Right ventricle myocardium superior (tissue), 1 donor: ENCODE results near the gene NME4. TPM values are rescaled to one million over a fixed set of nuclear protein-coding genes. Genes with fewer than 3 reads are reported as not detected.
A peak's percentile ranks its signal among the peaks of the same experiment; 100 is the strongest.
"Not testable (repeated sequence)": the region's sequence is repeated elsewhere in the genome, so short reads cannot be mapped to it uniquely, and the experiment has no call there.

Experiments
- ATAC-seq: fragments of 200-7000 bp; cut with Tn5 transposase; one replicate; pipeline ENCODE4 v1.9.1; 2020; ENCODE audit warnings: mild to moderate bottlenecking; ENCODE audit not compliant: poor library complexity
- DNase-seq: peaks from one replicate; pipeline ENCODE4 v3.0.0-alpha.2; 2020
- intact Hi-C: fragments of 100-400 bp; cut with DNase I; formaldehyde crosslinking; loops from one replicate; pipeline ENCODE4 v1.11.2; 2022
- total RNA-seq: library from RNA; stranded (reverse); fragmentation: NEBNext Ultra II Directional; extraction: Animal tissue kit (Norgen Biotek cat#: 25700); gene quantifications from one replicate; pipeline ENCODE4 v1.2.1, GENCODE V29; 2021
- donor health status: DM: no; HTN: yes; CAD: no; lungs with severe emphysema.

Gene NME4
- total RNA-seq, 1 donor from 2014 or later, result 81.6 TPM

DNA sequence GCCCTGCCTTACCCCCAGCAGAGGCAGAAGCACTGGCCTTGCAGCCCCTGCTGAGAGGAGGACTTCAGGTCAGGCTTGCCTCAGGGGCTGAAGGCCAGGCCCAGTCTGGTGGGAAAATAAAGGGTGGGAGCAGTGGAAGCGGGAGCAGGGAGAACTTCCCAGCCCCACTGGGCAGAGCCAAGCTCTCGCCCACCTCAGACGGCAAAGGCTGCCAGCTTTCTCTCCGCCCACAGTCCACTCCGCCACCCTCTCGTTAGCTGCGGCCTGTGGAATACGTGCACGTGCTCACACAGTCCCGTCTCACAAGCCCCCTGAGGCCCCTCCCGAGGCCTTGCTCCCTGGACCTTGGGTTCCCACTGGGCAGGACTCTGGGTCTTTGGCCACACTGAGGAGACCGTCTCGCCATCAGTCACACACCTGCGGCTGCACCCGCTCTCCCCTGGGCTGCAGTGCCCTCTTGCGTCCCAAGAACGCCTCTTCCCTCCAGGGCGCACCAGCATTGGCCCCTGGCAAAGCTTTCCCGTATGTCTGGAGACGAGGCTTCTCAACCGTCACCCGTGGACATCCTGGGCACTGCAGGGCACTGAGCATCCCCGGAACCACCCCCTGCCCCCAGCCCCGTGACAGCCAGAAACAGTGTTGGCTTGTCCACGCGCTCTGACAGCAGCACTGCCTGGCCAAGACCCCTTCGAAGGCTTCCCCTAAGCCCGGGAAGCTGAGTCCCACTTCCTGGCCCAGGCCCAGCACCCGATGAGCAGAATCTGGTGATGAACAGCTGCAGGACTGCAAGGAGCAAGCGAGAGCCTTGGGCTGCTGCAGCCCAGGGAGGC lies 34.9 kb upstream of the NME4 start:
- peak; percentile 80 for DNase-seq
- intact Hi-C loops, result loop anchor here (5.0 kb wide), 1 partner anchor 255 kb away; no protein-coding TSS in a partner anchor
- ATAC-seq, result peak; percentile 84

DNA sequence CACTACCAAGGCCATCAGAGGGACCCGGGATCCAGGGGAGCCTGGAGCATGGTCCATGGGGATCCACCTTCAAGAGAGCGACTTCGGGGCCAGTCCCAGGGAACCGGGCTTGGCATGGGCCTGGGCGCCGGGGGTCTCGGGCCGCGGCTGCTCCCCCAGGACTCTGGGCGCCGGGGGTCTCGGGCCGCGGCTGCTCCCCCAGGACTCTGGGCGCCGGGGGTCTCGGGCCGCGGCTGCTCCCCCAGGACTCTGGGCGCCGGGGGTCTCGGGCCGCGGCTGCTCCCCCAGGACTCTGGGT lies 34.3 kb upstream of the NME4 start:
- not testable (repeated sequence) for DNase-seq, ATAC-seq
- intact Hi-C loops, result loop anchor here (5.0 kb wide), 1 partner anchor 255 kb away; no protein-coding TSS in a partner anchor

DNA sequence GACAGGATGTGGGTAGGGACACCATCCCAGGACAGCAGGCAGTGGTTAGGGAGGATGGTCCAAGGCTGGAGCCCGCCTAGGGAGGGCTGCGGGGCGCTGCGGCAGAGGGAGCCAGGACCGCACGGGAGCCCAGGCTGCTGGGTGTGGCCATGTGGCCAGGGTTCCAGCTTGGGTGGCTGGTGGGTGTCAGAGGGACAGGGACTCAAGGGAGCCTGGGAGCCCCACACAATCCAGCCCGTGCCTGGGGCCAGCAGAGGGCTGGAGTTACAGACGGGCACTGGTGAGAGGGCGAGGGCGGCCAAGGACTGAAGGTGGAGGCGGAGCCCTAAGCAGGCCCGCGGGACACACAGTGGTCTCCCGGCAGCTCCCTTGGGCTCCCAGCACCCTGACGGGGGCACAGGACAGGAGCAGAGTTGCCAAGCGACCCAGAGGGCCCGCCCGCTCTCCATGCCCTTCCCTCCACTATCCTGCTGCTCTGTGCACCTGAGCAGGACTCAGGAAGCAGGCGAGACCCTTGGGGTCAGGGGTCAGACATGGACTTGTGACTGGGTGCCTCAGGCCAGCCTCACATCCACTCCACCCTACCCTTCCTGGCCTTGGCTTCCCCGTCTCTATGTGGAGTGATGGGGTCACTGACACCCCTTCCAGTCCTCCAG lies 33.8 kb upstream of the NME4 start:
- ATAC-seq (no peak), DNase-seq (no peak)
- intact Hi-C loops, result loop anchor here (5.0 kb wide), 1 partner anchor 256 kb away; no protein-coding TSS in a partner anchor

DNA sequence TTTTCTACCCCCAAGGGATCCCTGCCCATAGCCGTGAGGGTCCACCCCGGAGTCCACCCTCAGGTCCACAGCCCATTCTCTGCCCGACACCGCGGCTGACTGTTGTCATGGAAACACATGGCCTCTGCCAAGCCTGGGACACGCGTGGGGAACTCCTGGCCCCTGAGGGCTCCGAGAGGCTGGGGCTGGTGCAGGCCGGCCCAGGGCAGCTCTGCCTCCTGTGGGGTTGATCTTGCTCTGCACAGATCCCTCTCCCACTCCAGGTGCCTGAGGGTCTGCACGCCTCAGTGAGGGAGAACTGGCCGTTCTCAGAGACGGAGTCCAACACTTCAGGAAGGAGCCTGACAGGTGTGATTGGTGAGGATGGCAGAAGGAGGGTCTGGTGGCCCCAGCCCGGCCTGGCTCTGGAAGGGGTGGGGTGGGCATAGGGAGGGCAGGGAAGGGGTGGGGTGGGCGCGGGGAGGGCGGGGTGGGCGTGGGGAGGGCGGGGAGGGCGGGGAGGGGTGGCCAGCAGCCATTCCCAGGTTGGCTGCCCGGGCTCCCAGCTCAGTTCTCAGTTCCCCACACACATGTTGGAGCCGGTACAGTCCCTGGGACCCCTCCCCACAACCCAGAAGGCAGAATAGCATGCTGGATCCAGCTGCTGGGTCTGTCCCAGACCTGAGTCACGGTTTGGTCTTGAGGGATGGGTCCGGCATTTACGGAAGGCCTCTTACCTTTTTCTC lies 33.1 kb upstream of the NME4 start:
- intact Hi-C loops, result loop anchor here (5.0 kb wide), 1 partner anchor 257 kb away; no protein-coding TSS in a partner anchor
- ATAC-seq, result no peak
- no peak for DNase-seq

DNA sequence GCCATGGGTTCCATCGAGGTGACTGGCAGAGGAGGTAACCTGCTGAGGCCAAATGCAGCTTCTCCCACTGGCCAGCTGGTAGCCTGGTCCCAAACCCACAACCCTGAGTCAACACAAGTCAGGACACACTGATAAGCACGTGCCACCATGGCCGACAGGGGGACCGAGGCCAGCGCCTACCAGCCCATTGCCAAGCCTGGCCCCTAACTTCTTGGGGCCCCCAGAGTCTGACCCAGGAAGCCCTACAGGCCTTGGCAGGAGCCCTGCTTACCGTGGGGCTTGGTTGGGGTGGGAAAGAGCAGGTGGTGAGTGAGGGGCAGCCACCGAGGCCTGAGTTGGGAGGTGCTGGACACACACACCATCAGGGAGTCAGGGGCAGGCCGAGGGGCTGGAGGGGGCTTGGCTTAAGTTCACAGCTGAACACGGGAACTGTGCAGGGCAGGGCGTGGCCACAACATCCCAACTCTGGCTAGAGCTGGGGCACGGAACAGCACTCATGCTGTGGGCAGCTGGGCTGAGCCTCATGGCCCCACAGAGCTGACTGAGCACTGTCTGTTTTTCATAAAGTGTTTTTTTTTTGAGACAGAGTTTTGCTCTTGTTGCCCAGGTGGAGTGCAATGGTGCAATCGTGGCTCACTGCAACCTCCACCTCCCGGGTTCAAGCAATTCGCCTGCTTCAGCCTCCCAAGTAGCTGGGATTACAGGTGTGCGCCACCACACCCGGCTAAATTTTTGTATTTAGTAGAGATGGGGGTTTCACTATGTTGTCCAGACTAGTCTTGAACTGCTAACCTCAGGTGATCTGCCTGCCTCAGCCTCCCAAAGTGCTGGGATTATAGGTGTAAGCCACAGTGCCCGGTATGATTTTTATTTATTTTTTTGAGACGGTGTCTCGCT lies 32.2 kb upstream of the NME4 start:
- ATAC-seq, result no peak
- DNase-seq, result no peak
- intact Hi-C loops, result loop anchor here (5.0 kb wide), 1 partner anchor 258 kb away; no protein-coding TSS in a partner anchor

DNA sequence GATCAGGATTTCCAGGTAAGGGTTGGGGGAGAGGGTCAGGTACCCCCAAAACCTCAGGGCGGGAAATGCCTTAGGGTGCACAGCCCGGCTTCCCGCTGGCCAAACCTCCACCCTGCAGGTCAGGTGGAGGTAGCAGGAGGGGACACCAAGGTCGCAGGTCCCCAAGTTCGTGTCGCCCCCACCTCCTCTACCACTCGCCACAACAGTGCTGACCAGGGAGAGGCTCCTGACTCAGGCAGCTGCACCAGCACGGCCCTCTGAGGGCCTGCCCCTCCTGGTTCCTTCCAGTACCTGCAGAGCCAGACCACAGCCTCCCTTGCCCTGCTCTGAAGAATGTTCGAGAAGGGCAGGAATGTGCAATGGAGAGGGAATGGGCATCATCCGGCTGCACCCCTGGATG lies 30.5 kb upstream of the NME4 start:
- no peak for DNase-seq
- intact Hi-C loops, result no loop called here
- ATAC-seq, result no peak

DNA sequence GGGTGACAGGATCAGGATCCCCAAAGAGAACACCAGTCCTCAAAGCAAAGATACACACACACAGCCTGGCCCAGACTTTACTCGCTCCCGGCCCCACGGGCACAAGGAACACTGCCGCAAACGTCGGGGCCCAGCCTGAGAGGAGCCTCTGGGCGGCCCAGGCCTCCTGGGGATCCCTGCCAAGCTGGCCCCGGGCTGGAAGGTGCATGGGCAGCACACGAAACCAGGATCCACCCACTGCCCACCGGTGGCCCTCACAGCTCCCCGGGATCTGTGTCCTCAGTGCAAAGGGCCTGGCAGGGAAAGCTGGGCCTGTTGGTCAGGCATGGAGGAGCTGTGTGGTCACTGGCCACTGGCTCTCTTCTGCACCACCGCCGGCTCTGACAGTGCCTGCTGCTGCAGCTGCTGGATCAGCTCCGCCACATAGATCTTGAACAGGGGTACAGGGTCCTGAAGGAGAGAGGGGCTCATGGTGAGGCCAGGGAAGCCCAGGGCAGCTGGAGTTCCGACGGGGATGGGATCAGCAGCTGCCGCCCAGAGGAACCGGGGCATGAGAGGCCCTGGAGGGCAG lies 29.6 kb upstream of the NME4 start:
- DNase-seq (peak; percentile 33), ATAC-seq (no peak)
- intact Hi-C loops, result no loop called here

DNA sequence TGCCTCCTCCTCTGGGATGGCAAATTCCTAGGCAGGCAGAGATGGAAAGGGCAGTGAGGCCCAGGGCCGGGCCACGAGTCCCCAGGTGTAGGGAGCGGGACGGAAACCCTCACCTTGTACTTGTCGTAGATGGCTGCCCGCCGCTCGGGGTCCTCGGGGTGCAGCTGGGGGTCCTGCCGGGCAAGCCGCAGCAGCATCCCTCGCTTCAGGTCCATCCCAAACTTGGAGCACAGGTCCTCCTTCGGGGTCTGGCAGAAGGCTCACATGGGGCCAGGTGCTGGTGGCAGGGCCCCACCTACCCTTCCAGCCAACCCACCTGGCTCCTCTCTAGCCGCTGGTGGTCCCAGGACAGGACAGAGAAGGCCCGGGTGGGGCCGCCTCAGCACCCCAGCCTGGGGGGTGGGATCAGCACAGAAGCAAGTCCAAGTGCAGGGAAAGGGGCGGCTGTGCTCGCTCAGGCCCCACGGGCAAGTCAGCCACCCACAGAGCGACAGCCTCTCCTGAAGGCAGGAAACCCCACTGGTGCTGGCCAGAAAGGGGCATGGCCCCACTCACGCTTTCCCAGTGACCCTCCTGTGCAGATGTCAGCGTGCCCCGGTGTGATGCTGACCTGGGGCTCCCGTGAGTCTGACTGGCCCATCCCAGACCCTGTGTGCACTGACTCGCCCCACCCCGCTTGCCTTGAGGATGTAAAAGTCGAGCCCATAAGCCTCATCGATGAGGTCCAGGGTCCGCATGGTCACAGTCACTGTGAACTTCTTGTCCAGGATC lies 28.4 kb upstream of the NME4 start:
- DNase-seq (peak; percentile 43), ATAC-seq (no peak)
- intact Hi-C loops, result no loop called here

DNA sequence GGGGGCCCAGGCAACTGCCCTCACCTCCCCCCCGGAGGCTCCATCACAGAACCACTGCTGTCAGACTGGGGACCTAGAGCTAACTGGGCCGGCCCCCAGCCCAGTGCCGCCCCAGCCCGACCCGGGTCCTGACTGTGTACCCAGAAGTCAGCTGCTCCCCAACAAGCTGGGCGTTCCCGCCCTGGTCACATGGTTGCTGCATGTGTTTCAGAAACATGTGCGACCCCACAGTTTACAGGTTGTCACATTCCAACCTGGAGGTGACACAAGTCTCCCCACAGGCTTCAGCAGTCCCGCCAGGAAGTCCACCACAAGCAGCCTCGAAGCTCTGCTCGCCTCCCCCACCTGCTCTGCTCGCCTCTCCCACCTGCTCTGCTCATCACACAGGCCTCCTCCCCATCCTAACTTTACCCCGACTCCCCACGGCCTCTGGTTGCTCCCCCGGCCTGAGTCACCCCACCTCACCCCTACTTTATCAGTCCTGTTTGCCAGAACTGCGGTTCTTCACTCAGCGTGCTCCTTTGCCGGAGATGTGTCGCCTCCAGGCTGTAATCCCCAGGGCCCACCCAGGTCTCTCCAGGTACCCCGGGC lies 27.6 kb upstream of the NME4 start:
- intact Hi-C loops, result no loop called here
- no peak for ATAC-seq

DNA sequence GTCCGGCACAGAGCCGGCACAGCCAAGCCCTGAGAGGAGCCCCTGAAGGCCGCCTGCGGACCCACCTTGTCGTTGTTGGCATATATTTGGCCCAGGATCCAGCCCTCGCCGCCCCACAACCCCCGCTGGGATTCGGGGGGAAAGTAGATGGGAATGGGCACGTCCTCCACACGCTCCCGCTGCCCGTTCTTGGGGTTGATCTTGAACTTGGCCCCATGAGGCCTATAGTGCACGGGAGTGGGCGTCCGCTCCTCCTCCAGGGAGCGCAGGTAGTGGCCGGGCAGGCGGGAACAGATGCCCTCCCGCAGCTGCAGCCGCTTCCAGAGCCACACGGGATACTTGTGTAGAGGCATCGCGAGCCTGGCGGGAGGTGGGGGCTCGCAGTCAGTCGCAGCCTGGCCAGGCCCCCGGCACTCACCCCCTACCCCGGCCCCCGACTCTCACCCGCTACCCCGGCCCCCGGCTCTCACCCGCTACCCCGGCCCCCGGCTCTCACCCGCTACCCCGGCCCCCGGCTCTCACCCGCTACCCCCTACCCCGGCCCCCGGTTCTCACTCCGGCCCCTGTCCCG lies 27.0 kb upstream of the NME4 start:
- DNase-seq, result peak; percentile 42
- intact Hi-C loops, result no loop called here
- peak; percentile 53 for ATAC-seq

More for the DNA sequence above, 27.6 kb upstream of the NME4 start:
- DNase-seq, result peak; percentile 38

DNA sequence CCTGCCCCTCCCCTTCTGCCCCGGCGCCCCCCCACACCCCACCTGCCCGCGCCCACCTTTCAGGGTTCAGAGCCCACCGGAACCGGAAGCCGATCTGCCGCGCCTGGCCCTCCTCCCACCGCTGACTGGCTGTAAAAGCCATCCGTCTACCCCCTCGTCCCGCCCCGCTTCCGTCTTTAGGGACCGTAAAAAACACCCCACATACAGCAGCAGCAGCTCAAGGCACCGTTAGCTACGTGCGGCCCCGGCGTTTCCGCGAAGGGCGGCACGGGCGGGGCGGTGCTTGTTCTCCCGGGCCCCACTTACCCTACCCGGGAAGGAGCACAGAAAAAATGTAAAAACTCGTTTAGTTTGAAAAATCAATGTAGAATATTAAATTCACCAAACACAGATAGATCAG lies 26.6 kb upstream of the NME4 start, which contains the start of gene MRPL28:
TSS of gene MRPL28 (minus strand) at position 96 of the 400 bp plus-strand sequence. CDS start 320 bp downstream, outside the sequence.
- intact Hi-C loops, result no loop called here
- DNase-seq (peak; percentile 97), ATAC-seq (peak; percentile 97)

DNA sequence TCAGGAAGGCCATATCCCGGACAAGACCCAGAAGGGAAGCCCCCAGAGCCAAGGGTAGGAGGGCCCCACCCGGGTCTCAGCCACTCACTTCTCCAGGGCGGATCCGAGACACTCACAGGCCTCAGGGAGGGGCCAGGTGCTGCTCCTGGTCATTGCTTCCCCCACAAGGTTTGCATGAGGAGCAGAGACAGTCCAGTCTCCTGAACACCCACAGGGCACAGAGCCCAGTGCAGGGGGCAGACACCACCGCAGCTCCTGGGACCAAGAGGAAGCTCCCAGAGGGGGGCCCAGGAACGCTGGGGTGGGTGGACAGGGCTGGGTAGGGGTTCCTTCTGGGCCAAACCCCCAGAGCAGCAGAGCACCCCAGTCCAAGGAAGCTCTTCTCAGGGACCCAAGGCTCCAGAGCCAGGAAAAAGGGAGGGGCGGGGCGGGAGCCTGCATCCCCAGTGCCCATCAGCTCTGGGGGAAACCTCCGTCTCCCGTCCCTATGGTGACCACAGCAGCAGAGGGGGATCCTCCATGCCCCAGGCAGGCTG lies 26.0 kb upstream of the NME4 start:
- DNase-seq, result peak; percentile 44
- intact Hi-C loops, result no loop called here
- no peak for ATAC-seq

DNA sequence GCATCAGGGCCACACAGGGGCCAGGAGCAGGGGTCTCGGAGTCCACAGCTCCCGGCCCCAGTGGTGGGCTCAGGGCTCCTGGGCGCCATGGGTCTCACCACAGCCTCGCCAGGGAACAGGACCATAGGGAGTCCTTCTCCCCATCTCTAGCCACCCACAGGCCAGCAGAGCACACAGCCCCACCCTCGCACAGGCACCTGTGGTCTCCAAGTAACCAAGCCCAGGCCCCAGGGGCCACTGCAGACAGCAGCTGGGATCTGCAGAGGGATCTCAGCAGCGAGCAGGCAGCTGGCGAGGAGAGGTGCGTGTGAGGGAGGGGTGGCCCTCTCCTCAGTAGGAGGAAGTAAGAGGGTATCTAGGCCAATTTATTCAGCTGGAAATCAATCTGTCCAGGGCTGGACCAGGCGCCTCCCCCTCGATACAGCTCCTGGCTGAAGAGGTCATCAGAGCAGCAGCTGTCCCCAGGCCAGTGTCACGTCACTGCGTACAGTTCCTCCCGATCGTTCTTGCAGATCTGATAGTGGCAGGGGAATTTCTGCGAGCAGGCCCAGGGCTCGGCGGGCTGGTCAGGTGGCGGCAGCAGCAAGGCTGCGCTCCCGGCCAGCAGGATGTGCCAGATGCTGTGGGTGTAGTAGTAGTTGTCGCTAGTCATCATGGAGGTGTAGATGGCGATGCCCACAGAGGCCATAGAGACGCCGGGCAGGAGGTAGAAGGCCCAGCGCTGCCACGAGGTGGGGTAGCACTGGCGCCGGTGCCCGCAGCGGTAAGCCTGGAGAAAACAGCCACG lies 25.3 kb upstream of the NME4 start:
- ATAC-seq (no peak), DNase-seq (peak; percentile 41)
- intact Hi-C loops, result no loop called here

DNA sequence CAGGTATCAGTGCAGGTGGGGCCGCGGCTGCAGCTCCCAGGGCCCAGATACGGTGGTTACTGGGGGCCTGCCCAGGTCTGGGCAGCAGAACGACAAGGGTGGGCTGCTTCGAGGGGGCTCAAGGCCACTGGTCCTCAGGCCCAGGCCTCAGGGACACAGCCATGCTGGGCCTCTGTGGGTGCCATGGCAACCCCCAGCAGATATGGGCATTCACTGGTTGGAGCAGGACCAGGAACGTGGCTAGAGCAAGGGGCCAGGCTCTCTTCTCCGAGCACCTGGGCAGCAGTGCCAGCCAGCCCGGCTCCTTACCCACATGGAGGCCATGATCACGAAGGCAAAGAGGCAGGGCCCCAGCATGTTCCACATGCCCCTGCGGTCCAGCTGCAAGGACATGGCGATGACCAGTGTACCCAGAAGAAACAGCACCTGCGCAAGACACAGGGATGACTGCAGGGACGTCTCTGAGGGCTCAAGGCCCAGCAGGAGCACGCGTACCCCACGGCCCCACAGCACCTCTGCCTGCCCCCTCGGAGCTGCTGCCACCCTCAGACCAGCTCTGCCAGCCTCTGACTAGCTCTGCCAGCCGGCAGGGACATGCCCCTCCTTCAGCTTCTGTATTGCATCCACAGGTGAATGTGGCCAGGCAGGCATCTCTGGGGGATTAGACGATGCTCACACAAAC lies 24.6 kb upstream of the NME4 start:
- DNase-seq (peak; percentile 41), ATAC-seq (no peak)
- intact Hi-C loops, result no loop called here

DNA sequence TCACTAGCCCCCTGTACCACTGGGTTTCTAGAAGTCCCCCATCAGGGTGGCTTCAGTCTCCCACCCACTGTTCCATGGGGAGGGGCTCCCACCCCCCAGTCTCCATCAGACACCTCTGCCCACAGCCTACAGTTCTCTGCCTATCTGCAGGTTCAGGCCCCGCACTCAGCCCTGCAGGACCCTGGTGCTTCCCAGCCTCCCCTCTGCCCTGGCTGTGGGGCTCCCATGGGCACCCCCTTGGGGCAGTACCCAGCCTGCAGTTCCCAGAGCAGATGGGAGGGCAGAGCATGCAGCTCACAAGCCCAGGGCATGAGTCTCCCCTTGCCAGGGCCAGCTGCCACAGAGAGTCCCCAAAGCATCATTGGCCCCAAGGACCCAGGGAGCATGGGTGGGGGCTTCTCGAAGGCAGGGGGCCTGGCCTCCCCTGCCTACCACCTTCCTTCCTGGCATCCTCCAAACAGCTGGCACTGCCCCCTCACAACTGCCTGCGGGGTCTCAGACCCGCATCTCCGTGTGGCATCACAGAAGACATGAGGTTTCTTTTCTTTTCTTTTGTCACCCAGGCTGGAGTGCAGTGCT lies 23.9 kb upstream of the NME4 start:
- intact Hi-C loops, result no loop called here
- DNase-seq, result no peak
- ATAC-seq, result no peak
